GM21526 (cell line): ENCODE measurements around the gene TMPRSS13.
"Not testable (repeated sequence)": the region's sequence is repeated elsewhere in the genome, so short reads cannot be mapped to it uniquely, and the experiment has no call there.

Experiments
- ATAC-seq: cut with Tn5 transposase; IDR thresholded peaks from one replicate; pipeline ENCODE4 v1.9.1; 2021; ENCODE audit warnings: moderate library complexity; ENCODE audit not compliant: unreplicated experiment, low FRiP score

TMPRSS13 gene

GRCh38 chr11:117950993-117951961, 22.1 kb upstream of the TMPRSS13 start:
- no peak for ATAC-seq

- ATAC-seq: no peak
Measured at GRCh38 chr11:117950301-117950700, 21.1 kb upstream of the TMPRSS13 start.

DNA sequence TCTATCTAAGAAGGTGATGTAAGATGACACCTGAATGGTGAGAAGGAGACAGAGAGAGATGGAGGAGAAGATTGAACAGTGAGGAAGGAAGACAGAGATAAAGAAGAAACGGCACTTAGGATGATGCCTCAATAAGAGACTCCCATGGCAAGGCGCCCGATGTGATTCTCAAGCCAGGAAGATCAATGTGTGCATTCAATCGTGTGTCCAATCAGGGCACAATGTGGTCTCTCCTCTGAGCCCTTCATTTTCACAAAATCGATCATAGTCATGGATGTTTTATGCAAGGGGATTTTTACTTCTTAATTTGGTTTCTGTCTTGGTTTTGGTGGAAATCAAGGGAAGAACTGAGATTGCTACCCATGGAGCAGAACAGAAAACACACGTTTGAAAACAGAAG, 19.9 kb upstream of the TMPRSS13 start:
- ATAC-seq: no peak

DNA sequence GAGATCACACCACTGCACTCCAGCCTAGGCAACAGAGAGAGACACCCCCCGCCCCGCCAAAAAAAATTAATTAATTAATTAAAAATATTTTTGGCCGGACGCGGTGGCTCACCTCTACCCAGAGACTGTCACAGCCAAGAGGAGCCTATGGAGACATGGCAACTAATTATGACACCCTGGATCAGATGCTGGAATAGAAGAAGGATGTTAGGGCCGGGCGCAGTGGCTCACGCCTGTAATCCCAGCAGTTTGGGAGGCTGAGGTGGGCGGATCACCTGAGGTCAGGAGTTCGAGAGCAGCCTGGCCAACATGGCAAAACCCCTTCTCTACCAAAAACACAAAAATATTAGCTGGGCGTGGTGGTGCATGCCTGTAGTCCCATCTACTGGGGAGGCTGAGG, 19.3 kb upstream of the TMPRSS13 start:
- ATAC-seq: not testable (repeated sequence)

- ATAC-seq: not testable (repeated sequence)
Measured at GRCh38 chr11:117947751-117948150, 18.5 kb upstream of the TMPRSS13 start.

DNA sequence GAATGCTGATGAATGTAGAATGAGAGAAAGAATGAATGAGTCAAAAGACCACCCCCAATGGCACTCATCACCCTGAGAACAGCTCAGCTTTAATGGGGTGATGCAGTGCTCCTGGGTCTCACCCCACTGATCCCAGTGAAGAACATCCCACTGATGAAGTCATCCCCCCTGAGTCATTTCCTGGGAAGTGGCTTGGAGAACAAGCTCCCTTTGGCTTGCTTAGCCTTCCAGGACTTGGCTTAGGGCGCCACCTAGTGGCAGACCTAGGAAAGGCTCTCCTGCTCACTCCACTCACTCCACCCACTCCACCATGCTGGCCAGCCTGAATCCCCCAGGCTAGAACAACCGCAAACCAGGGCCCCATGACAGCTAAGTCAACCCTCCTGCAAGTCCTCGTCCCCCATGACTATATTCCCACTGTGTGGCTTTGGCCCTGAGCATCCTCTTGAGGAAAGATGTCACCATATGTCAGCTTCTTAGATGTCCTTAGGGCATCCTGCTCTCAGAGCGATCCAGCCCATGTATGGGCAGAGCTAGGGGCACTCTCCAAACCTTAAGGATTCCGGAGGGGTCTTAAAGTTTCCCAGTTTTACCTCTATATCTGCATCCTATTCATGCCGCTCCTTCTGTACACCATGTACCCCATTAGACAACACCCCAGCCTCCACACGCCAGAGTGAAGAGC, 17.8 kb upstream of the TMPRSS13 start:
- ATAC-seq: no peak

DNA sequence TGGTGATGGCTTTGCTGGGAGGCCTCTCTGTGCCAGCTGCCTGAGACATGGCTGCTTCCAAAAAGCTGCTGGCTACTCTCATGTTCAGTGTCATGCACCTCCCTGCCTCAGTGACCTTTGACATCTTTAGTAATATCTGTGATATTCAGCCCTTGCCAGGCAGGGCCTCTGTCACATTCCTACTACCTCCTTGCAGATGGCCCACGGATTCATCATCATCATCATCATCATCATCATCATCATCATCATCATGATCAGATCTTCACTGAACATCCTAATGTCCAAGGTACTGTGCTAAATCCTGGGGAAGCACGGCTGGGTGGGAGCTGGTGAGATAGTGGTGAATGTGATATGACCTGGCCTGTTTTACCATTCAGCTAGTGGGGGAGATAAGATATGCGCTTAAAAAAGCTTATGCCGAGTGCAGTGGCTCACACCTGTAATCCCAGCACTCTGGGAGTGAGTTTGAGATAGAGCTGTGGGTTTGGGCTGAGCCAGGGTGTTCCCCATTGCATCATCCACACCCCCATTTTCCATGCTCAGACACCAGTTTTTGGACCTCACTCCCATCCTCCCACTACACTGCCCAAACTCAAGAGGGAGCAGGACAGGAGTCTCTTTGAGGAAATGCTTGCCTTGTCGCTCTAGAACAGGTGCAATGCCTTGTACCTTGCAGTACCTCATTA, 17.1 kb upstream of the TMPRSS13 start:
- ATAC-seq: no peak

DNA sequence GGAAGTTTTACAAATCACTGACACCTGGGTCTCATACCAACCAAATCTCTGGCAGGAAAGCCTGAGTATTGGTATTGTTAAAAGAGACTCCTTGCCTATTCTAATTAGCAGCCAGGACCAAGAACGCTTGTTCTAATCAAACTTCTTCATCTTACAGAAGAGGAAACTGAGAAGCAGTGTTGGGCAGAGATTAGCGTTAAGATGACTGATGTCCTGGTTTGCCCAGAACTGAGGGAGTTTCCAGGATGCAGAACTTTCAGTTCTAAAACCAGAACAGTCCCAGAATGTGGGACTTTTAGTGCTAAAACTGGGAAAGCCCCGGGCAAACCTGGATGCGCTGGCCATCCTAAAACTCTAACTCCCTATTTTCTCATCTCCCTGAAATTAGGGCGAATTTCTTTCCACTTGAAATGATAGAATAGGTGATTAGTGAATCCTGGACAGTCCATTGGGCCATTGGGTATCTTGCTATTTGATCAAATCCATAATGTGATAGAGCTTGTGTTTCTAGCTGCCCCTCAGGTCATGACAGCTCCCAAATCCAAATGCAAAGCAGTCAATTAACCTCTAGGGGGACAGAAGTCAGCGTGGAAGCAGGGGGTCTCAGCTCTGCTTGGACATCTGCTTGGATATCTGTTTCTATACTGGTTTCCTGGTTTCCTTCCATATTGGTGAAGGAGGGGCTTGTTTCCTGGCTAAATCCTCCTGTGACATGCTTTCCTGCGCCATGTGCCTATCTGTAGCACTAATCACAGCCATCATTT, 16.0 kb upstream of the TMPRSS13 start:
- no peak for ATAC-seq

DNA sequence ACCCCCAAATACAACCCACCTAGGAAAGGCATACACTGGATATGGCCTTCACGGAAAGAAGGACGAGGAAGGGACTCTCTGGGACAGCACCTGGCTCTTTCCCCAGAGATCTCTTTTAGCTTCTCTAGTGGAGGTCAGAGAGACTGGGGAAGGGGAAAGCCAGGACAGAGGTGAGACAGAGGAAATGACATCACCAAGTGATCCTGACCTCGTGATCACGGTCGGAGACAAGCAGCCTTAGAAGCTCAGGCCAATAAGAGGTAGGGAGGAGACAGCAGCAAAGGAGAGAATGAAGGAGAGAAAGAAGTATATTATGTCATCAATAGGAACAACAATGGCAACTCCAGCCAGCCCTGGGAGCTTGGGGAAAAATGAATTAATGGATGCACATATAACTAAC, 15.4 kb upstream of the TMPRSS13 start:
- ATAC-seq: no peak

DNA sequence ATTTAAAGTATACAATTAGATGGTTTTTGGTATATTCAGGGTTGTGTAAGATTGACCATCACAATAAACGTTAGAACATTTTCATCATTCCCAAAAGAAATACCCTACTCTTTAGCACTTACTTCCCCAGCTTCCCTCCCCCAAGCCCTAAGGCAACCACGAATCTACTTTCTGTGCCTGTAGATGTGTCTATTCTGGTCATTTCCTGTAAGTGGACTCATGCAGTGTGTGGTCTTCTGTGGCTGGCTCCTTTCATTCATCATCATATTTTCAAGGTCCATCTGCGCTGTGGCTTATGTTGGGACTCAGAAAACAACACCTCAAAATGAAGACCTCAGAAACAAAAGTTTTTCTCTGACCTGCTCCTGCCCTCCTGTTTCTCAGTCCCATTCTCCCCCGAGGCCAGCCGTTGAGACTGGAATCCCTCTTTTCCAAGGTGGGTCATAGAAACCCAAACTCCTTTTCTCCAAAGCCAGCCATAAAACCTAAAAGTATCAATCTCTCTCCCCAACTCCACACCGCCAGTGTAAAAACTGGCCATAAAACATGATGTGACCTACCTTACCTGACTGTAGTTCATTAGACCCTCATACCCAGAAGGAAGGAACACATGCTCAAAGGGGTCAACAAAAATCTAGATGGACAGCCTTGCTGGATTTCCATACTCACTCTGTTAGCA, 12.9 kb upstream of the TMPRSS13 start:
- no peak for ATAC-seq

DNA sequence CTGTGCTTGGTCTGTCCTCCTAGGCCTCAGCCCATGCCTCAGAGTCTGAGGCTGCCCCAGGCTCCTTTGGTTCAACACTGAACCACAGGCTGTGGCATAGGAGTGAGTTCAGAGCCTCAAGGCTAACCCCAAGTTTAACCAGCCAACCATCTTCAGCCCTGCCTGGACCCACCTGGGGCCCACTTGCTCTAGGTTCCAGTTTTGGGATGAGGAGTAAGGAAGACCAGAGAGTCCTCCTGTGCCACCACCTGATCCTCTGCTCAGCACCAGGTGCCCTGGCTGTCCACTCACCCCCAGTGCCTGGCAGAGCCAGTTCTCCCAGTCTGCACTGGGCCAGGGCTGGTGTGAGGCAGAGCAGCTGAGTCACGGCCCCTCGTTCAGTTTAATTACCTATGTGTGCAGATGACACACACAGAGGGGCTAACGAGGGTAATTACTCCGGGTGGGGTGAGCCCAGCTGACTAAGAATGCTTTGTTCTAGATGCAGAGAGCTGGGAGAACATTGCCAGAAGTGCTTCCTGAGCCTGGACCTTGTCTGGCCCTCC, 12.0 kb upstream of the TMPRSS13 start:
- ATAC-seq: no peak

GRCh38 chr11:117940736-117941135, 11.5 kb upstream of the TMPRSS13 start:
- ATAC-seq: no peak

- ATAC-seq: no peak
Measured at GRCh38 chr11:117936973-117937372, 7.8 kb upstream of the TMPRSS13 start.

- no peak for ATAC-seq
Measured at GRCh38 chr11:117934526-117935307, 5.5 kb upstream of the TMPRSS13 start.

DNA sequence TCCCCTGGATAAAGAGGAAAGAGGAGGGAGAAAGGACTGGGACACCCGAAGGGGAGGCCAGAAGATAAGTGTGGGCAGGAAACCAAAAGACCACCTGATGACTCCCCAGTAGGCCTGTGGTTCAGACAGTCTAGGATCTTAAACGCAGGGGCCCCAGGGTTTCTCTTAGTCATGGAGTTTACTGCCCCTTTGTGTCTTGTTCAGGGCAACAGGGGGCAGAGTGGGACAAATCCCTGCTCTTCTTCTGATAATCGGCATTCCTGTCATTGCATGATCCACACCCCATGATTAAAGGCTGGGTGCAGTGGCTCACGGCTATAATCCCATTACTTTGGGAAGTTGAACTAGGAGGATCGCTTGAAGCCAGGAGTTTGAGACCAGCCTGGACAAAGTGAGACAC, 4.7 kb upstream of the TMPRSS13 start:
- ATAC-seq: no peak

DNA sequence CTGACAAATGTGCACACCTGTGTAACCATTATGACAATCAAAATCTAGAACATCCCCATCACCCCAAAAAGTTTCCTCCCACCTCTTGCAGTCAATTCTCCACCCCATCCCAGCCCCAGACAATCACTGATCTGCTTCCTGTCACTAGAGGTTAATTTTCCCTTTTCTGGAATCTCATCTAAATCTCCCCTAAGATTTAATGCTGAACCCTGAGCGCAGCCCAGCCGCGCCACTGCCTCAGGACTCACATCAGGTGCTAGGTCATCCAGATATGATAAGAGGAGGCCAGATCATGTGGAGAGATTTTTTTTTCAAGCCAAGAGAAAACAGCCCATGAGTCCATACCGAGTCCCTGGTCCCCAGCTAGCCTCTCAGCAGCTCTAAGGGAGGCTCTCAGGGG, 4.3 kb upstream of the TMPRSS13 start:
- ATAC-seq: no peak

GRCh38 chr11:117932947-117933346, 3.7 kb upstream of the TMPRSS13 start:
- ATAC-seq: no peak

DNA sequence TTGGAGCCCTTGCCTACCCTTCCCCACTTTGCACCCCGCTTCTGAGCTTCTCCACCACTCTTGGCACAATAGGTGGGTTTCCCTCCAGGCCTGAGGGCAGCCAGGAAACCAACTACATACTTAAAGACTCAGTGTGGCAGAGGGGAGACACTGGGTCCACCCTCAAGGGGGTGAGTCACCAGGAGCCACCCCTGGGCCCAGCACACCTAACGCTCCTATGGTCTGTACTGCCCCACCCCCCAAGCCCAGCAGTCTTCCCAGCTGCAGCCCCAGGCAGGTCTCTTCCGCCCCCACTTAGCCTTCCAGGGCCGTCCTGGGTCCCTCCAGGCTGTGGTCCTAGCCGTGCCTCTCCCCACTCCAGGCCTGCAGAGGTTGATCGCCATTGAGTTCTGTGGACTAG, 3.2 kb upstream of the TMPRSS13 start:
- no peak for ATAC-seq

GRCh38 chr11:117931971-117932370, 2.8 kb upstream of the TMPRSS13 start:
- no peak for ATAC-seq
